HS-27A (cell line): Measurements from ENCODE around the gene SEL1L3.

Source experiments
- DNase-seq: peaks from one replicate; pipeline ENCODE4 v3.0.0-alpha.2; 2012; ENCODE audit warnings: low read depth, missing footprints

The SEL1L3 gene

GRCh38 chr4:25816591-25817058 lies 46.2 kb downstream of the SEL1L3 start:
- DNase-seq: no peak

DNA sequence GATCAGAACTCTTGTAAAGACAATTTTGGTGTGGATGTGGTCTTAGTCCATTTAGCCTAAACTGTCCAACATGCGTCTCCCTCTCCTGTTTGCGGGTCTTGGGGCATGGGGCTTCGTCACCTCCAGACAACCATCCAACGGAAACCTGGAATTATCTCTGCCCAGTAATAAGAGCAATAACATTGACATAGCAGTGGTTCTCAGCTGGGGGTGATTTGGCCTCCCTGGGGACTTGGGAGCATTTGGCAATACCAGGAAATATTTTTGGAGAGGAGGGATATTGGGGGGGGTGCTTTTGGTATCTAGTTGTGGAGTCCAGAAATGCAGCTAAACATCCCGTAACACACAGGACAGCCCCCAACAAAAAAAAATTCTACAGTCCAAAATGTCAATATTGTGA lies 47.2 kb downstream of the SEL1L3 start:
- no peak for DNase-seq

GRCh38 chr4:25814301-25815136 lies 48.3 kb downstream of the SEL1L3 start:
- no peak for DNase-seq

GRCh38 chr4:25813448-25814106 lies 49.2 kb downstream of the SEL1L3 start:
- peak; percentile 56 for DNase-seq

- no peak for DNase-seq
Measured at GRCh38 chr4:25811841-25812240, 50.9 kb downstream of the SEL1L3 start.

- no peak for DNase-seq
Measured at GRCh38 chr4:25811374-25811690, 51.5 kb downstream of the SEL1L3 start.

GRCh38 chr4:25810461-25811373 lies 52.1 kb downstream of the SEL1L3 start:
- no peak for DNase-seq

DNA sequence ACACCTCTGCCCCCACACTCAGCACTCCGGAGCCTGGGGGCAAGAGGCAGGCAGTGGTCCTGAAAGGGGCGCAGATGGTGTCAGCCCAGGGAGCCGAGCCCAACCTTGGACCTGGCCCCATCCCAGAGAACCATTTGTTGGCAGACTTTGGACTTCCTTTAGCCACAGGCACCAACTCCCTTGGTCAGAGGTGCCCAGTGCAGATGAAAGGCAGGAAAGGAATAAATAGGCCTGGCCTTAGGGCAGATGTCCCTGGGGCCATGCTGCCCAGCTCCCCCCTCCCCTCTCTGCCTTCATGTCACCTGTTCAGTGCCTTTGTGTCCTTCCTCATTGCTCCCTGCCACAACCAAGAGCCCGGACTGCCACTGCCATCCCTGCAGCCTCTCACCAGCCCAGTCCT lies 52.8 kb downstream of the SEL1L3 start:
- DNase-seq: no peak

- no peak for DNase-seq
Measured at GRCh38 chr4:25807102-25807728, 55.6 kb downstream of the SEL1L3 start.

GRCh38 chr4:25805255-25805860 lies 57.4 kb downstream of the SEL1L3 start:
- DNase-seq: no peak

- DNase-seq: no peak
Measured at GRCh38 chr4:25803720-25804225, 59.0 kb downstream of the SEL1L3 start.

GRCh38 chr4:25801594-25801993 lies 61.2 kb downstream of the SEL1L3 start:
- no peak for DNase-seq

DNA sequence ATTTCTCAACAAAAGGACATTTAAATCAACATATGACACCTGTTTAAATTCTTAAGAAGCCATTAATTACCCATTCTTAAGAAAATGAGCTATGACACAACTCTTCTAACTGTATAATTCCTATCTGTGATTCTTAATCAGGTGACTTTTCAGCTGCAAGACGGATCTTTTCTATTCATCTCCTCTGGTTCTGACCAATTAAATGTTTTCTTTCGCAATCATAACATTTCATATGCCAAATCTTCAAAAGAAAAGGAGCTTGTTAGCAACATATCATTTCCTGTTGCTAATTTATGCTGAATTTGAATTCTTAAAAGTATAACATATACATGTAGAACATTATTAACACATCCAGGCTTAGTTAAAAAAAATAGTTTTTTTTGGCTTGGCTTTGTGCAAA lies 62.5 kb downstream of the SEL1L3 start:
- DNase-seq: no peak

- no peak for DNase-seq
Measured at GRCh38 chr4:25799522-25799921, 63.3 kb downstream of the SEL1L3 start.

DNA sequence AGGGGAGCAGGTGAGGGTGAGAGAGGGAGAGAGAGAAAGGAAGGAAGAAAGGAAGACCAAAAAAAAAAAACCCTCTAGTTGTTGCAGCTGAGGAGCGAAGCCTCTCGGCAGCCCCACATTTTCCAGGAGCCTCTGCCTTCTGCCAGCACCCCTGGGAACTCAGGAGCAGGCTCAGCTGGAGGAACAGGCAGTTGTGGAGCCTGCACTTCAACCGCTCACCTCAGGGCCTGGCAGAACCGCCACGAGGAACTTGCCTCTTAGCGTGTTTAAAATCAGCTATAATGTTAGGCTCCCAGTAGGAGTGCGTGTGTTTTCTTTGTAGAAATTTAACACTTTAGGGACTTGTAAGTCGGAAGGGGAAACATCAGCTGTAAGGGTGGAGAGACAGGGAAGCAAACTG lies 65.7 kb downstream of the SEL1L3 start:
- DNase-seq: no peak

DNA sequence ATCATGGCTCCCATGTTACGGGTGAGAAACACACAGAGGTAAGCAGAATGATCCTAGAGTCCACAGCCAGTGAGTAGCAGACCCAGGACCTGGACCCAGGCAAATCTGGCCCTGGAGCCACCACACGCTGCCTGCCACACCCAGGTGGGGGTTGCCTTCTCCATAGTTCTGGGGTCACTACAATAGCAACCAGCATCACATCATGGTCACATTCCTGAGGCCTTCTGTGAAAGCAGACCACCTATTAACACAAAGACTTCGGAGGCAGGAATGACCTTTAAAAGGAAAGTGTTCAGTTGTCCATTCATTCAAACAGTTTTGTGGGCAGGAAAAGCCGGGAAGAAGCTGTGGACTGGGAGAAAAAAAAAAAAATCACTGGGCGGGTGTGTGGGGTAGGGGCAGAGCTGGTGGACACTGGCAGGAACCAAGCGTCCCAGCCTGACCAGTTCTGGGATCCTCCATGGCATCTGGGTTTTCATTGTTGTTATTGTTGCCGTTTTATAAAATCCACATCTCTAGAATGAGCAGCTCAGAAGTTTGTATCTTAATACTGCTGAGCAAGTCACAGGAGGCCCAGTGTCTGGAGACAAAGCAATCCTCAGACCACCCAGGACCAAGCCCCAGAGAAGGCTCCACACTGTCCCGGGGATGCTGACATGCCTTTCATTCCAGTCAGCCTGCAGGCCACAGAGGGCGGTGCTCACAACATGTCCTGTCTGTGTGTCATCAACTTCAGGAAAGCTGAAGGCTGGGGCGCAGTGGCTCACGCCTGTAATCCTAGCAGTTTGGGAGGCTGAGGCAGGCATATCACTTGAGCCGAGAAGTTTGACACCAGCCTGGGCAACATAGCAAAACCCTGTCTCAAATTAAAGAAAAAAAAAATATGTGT lies 67.0 kb downstream of the SEL1L3 start:
- DNase-seq: peak; percentile 83

GRCh38 chr4:25795091-25795490 lies 67.7 kb downstream of the SEL1L3 start:
- no peak for DNase-seq

DNA sequence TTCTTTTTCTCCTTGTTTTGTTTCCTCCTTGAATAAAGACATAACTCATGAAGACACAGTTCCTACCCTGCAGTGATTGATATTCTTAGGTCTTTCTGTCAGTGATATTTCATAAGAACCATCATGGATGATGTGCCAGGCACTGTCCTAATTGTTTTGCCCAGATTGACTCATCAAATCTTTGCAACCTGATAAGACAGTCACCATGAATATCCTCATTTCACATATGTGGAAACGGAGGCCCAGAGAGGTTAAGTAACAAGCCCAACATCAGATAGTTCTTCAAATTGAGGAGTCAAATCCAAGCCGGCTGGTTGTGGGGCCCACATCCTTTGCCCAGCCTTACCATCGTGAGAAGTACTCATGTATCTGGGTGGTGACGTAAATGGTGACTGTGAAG lies 69.9 kb downstream of the SEL1L3 start:
- no peak for DNase-seq

DNA sequence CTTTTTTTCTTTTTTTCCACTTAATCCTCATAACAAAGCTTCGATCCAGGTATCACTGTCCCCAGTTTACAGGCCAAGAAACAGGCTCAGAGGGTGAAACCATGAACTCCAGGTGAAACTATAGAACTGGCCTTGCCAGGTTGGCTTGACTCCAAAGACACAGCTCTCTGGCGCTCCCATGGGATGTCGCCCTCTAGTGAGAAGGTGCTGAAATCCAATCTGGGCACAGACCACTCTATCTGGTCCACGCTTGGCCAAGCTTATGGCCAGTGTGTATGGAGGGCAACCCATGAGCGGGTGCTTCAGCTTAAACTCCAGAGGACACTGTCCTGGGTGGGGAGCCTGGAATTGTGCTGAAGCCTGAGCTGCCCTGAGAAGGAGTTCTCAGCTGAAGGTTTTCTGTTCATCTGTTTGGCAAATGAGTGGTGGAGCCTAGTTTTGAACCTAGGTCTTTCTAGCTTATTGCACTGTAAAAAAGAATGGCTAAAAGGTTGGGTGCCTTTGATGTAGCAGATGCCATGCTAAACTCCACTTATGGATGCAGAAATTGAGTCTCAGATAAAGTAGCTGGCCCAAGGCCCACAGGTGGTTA lies 70.5 kb downstream of the SEL1L3 start:
- no peak for DNase-seq

DNA sequence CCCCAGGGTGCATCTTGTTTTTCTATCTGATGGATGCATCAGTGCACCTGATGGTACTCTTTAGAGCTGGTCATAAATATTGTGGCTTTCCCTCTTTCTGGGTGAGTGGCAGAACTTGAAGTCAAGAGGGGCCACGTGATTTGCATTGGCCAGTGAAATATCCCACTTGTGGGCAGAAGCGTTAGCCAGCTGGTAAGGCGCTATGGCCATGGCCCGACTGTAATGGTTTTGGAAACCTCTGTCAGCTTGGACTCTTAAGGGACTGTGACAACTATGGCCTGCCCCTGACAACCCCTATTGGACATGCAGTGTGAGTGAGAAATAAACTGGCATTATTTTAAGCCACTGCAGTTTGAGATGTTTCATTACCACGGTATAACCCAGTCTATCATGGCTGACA lies 72.8 kb downstream of the SEL1L3 start:
- DNase-seq: no peak
